Measurements from ENCODE around the gene MOCS3. TPM values are rescaled to one million over a fixed set of nuclear protein-coding genes. Genes with fewer than 3 reads are reported as not detected.

MOCS3 gene
- total RNA-seq (1 to 10 TPM; 2.8 to 3.9 (median 3.6) TPM), polyA plus RNA-seq (1 to 10 TPM; 1.2 to 3.9 (median 3.6) TPM)

GRCh38 chr20:50958615-50959542, at the start of gene MOCS3:
Gene MOCS3, plus strand, starts transcription at chr20:50958818. Its CDS starts 25 bp downstream, at chr20:50958843.
- WGBS, 2 donors, result 2 to 4% methylated on average over 67 of the region's 67 CpGs
- H3K27ac ChIP-seq, result peak within 1 kb of the TSS; percentile 82 to 92 (median 88)
- peaks cover 0 to 25% (median 11%) of the 10 kb centered on the region in 4 donors for H3K36me3 ChIP-seq
- peaks cover 0 to 54% (median 46%) of the 10 kb centered on the region in 4 donors for H3K4me1 ChIP-seq
- intact Hi-C loops (cut with DNase I), result loop anchor here (1.0 kb wide), 1 partner anchor 28 kb away; the partner anchor contains the start of gene ADNP
- peak within 1 kb of the TSS; percentile 70 to 93 (median 79) for H3K4me3 ChIP-seq
- no peaks in the 10 kb centered on the region for H3K9me3 ChIP-seq
- H3K27me3 ChIP-seq, result no peaks in the 10 kb centered on the region
- peak in 1 of 4 donors; percentile 9 for TF ChIP-seq POLR2AphosphoS5 (IDR thresholded peaks at IDR 0.05)
- TF ChIP-seq, protein P1, sequence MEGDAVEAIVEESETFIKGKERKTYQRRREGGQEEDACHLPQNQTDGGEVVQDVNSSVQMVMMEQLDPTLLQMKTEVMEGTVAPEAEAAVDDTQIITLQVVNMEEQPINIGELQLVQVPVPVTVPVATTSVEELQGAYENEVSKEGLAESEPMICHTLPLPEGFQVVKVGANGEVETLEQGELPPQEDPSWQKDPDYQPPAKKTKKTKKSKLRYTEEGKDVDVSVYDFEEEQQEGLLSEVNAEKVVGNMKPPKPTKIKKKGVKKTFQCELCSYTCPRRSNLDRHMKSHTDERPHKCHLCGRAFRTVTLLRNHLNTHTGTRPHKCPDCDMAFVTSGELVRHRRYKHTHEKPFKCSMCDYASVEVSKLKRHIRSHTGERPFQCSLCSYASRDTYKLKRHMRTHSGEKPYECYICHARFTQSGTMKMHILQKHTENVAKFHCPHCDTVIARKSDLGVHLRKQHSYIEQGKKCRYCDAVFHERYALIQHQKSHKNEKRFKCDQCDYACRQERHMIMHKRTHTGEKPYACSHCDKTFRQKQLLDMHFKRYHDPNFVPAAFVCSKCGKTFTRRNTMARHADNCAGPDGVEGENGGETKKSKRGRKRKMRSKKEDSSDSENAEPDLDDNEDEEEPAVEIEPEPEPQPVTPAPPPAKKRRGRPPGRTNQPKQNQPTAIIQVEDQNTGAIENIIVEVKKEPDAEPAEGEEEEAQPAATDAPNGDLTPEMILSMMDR (IDR thresholded peaks at IDR 0.05), result no peak
- peak; percentile 93 for DNase-seq

- Histone ChIP-seq H3K4me3 (no peak overlapping the region), H3K36me3 (no peaks in the 10 kb centered on the region), H3K27me3 (no peaks in the 10 kb centered on the region), H3K4me1 (peaks cover 0 to 58% (median 36%) of the 10 kb centered on the region in 4 donors), H3K9me3 (no peaks in the 10 kb centered on the region), H3K27ac (no peak overlapping the region)
- TF ChIP-seq, protein P1 (IDR thresholded peaks at IDR 0.05), result no peak
- TF ChIP-seq POLR2AphosphoS5 (IDR thresholded peaks at IDR 0.05), result no peak
- TF ChIP-seq EP300 (IDR thresholded peaks at IDR 0.05), result no peak
- no peak for TF ChIP-seq POLR2A (IDR thresholded peaks at IDR 0.05)
- WGBS, 2 donors, result 86 to 92% methylated on average over 3 of the region's 3 CpGs
- intact Hi-C loops (cut with DNase I), result no loop called here
- no peak for DNase-seq
Measured at GRCh38 chr20:50909413-50909812, 49.2 kb upstream of the MOCS3 start.

- WGBS, 2 donors, result 65 to 82% methylated on average over 3 of the region's 3 CpGs
- no peaks in the 10 kb centered on the region for H3K27me3 ChIP-seq
- H3K9me3 ChIP-seq, result no peaks in the 10 kb centered on the region
- H3K4me1 ChIP-seq, result peaks cover 0 to 58% (median 43%) of the 10 kb centered on the region in 4 donors
- no peak overlapping the region for H3K27ac ChIP-seq
- TF ChIP-seq POLR2AphosphoS5 (IDR thresholded peaks at IDR 0.05) (no peak), EP300 (IDR thresholded peaks at IDR 0.05) (no peak), POLR2A (IDR thresholded peaks at IDR 0.05) (no peak)
- TF ChIP-seq, protein P1 (IDR thresholded peaks at IDR 0.05), result no peak
- no peaks in the 10 kb centered on the region for H3K36me3 ChIP-seq
- intact Hi-C loops (cut with DNase I), result no loop called here
- H3K4me3 ChIP-seq, result no peak overlapping the region
- no peak for DNase-seq
Measured at GRCh38 chr20:50911030-50911429, 47.6 kb upstream of the MOCS3 start.

GRCh38 chr20:50911716-50912115, 46.9 kb upstream of the MOCS3 start:
- intact Hi-C loops (cut with DNase I), result no loop called here
- H3K27me3 ChIP-seq, result no peaks in the 10 kb centered on the region
- H3K9me3 ChIP-seq, result no peaks in the 10 kb centered on the region
- TF ChIP-seq POLR2A (IDR thresholded peaks at IDR 0.05) (no peak), EP300 (IDR thresholded peaks at IDR 0.05) (no peak), POLR2AphosphoS5 (IDR thresholded peaks at IDR 0.05) (no peak)
- TF ChIP-seq, protein P1 (IDR thresholded peaks at IDR 0.05), result no peak
- DNase-seq, result no peak
- no peak overlapping the region for H3K4me3 ChIP-seq
- WGBS, 2 donors, result 35 to 49% methylated on average over 1 of the region's 1 CpG
- no peak overlapping the region for H3K27ac ChIP-seq
- peaks cover 0 to 58% (median 46%) of the 10 kb centered on the region in 4 donors for H3K4me1 ChIP-seq
- no peaks in the 10 kb centered on the region for H3K36me3 ChIP-seq

All from sigmoid colon (tissue), 7 donors.